Endothelial cell of umbilical vein (primary cell): ENCODE data around the gene OR8G1.

Experiments
- CTCF ChIP-seq, 2 donors: IDR thresholded peaks; 1 replicate in 1 of 2; 2 replicates in 1 of 2; pipeline ENCODE4 v1.5.1; 2011; ENCODE audit warnings: low read length in 2 of 2, mild to moderate bottlenecking in 2 of 2, moderate library complexity in 2 of 2, control low read depth in 1 of 2, inconsistent platforms in 1 of 2, low read depth in 1 of 2; ENCODE audit not compliant: insufficient read depth in 1 of 2; ENCODE audit errors: extremely low read depth in 1 of 2
- POLR2A ChIP-seq: IDR thresholded peaks from 2 replicates; pipeline ENCODE4 v1.6.1; 2012; ENCODE audit warnings: low read depth, mild to moderate bottlenecking, control low read depth, low read length
- TF ChIP-seq, protein P1 (sequence below): IDR thresholded peaks from 2 replicates; pipeline ENCODE4 v1.6.1; 2011; ENCODE audit not compliant: insufficient read depth, insufficient read length

DNA sequence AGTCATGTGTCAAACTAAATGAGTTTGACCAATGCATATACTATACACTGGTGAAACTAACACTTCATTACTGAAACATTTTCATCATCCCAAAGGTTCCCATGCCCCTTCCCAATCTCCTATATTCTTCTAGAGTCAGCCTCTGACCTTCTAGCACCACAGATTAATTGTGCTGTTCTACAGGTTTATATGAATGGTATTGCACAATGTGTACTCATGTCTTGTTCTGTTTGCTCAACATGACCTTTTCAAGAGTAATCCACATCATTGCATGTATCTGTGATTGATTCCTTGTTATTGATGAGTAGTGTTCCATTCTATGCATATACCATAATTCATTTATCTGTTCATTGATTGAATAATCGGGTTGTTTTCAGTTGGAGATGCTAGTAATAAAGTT, 7.5 kb upstream of the OR8G1 start:
- TF ChIP-seq POLR2A: no peak
- no peak for TF ChIP-seq CTCF (IDR thresholded peaks at IDR 0.05; ENCODE audit: extremely low read depth in 1 of 2, insufficient read depth in 1 of 2, low read depth in 1 of 2, low read length in 2 of 2)
- TF ChIP-seq, protein P1, sequence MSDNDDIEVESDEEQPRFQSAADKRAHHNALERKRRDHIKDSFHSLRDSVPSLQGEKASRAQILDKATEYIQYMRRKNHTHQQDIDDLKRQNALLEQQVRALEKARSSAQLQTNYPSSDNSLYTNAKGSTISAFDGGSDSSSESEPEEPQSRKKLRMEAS: no peak
